GM08714 (cell line): ENCODE data around the gene NCOR2.

Experiments used
- H3K4me3 ChIP-seq: fragments of 200-500 bp; sonication (Bioruptor generic); 2 replicates; pipeline ENCODE4 v1.5.1; 2014; ENCODE audit warnings: mild to moderate bottlenecking, low read length, inconsistent platforms
- ZNF274 ChIP-seq: IDR thresholded peaks from 2 replicates; pipeline ENCODE4 v1.6.1; 2012; ENCODE audit warnings: mild to moderate bottlenecking, low read depth, low read length

NCOR2 gene

DNA sequence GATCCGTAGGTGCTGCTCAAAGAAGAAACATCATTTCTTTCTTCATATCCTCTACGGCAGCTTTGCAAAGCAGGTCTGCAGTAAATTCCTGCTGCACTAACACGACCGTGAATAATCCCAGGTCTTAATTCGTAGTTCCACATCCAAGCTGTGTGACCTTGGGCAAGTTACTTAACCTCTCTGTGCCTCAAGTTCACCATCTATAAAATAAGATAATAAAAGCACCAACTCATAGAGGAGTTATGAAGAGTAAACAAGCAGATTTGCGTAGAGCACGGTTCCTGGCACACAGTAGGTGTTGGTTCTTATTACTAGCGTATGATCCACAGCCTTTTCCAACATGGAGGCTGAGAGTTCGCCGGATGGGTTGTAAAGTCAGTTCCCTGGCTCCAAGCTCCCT is 3.6 kb downstream of the NCOR2 start:
- no peak for TF ChIP-seq ZNF274
- H3K4me3 ChIP-seq = no peak overlapping the region

DNA sequence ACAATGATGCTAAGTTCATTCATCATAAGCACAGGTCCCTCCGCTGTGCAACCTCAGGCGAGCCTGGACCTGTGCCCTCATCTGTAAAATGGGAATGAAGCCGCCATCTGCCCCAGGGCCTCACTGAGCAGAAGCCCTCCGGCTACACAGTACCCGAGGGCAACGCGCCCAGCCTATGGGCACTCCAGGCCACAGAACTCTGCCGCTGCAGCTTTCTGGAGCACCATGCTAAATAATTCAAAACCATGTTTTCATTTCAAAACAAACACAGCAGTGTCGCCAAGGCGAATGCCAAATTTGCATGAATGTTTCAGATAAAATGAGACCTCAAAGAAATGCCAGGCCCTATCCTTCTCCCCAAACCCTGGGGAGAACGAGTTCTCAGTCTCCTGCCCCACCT is 4.0 kb downstream of the NCOR2 start:
- no peak overlapping the region for H3K4me3 ChIP-seq
- no peak for TF ChIP-seq ZNF274

DNA sequence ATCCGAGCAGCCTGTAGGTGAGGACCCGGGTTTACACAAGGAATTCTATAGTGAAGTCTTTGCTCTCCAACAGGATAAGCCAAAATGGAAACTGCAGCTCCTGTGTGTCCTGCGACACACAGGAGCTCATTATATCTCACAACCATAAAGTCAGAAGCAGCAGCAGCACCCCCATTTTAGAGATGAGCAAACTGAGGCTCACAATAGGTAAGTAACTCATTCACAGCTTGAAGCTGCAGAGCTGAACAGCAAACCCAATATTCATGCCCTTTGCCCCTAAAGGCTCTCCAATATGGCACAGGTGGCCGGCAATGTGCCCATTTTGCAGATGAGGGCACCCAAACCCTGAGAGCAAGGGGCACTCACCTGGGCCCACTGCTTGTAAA is 4.6 kb downstream of the NCOR2 start:
- no peak overlapping the region for H3K4me3 ChIP-seq
- TF ChIP-seq ZNF274 = no peak

DNA sequence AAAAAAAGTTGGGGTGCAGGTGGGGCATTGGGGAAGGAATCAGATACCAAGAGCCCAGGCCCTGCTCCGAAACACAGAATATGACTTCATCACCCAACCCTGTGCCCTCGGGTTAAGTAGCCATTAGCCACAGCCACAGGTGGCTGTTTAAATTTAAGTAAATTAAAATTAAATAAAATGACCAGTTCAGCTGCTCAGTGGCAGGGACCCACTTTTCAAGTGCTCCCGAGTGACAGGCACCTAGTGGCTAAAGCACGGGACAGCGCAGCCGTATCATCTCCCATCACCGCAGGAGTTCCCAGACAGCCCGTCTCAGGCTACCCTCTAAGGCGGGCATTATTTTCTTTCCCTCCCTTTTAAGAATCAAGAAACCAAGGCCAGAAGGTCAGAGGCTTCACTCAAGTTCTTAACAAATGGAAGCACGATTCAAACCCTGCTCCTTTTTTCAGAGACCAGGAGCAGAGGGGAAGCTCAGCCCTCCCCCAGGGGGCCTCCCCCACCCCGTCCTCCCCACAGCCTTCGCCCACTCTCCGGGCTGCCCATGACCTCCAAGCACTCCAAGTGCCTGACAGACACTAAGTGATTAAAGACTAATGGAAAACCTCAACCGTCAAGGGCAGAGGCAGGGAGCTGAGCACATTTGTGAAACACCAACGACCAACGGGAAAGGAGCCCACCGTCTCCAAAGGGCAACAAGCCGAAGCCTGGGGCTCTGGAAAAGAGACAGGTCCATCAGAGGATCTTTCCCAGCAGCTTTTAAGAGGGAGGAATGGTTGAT is 5.2 kb downstream of the NCOR2 start:
- no peak overlapping the region for H3K4me3 ChIP-seq
- no peak for TF ChIP-seq ZNF274

DNA sequence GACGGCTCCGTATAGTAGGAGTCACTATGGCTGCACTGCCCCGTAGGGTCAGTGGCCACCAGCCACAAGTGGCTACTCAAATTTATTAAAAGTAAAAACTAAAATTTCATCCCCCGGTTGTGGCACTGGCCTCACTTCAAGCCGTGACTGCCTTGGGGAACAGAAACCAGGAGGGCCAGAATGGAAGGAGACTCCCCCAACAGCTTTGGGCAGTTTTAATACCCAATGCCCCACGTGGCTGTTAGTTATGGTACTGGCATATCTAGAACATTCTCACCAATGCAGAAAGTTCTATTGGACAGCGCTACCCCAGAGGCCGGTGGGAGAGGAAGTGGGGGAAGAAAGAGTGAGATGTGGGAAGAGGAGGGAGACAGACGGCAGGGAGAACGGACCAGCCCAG is 6.2 kb downstream of the NCOR2 start:
- TF ChIP-seq ZNF274 = no peak
- no peak overlapping the region for H3K4me3 ChIP-seq

DNA sequence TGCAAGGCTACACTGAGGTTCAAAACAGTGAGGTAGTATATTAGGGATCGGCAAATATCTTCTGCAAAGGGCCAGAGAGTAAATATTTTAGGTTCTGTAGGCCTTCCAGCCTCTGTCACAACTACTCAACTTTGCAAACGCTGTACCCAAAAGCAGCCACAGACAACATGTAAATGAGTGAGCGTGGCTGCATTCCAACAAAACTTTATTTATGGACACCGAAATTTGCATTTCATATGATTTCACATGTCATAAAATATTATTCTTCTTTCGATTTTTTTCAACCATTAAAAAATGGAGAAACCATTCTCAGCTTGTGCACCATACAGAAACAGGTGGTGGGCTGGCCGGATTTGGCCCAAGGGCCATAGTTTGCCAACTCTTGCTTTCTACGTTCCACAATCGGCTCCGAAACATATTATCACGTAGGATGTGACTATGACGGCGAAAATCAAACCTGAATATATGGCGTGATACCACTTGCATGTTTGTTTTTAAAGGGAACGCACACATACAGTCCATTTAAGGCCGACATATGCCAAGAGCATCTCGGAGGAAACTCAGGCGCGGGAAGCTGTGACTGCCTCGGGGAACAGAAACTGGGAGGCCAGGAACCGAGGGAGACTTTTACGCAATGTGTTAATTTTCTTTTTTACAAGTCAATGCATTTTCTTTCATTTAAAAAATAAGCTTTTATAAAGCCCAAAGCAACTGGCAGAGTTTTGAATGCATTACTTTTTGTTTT is 7.1 kb downstream of the NCOR2 start:
- no peak for TF ChIP-seq ZNF274
- no peak overlapping the region for H3K4me3 ChIP-seq

DNA sequence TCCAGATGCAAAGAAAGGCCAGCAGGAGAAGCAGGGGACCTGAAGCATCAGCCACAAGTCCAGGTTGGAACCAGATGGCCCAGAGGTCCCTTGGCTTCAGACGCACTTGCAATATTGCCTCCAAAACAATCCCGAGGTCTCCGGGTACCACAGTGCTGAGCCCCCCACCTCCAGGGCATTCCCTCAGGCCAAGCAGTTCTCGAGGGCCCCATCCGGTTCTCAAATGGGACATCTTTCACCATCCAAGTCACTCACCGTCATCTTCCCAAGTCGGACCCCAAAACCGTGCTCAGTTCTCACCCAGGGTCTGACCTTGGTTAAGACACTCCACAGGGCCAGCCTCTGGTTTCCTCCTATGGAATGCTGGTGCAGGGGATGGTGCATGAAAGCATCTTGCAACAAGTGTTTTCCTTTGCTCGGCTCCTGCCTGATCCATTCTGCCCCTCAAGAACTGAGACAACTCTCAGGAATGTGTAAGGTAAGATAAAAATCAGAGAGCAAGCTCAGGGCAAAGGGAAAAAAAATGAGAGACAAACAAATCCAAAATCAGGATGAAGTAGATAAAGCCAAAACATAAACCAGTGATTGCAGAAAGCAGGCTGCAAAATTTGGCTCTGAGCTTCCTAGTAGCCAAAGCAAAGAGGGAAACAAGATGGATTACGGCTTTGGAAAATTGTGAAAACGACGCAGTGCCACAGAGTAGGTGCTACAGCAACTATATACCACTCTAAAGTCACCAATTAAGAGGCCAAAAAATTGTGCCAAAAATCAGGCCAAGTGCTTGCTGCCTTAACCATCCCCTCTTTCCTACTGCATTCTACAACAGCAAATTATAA is 8.0 kb downstream of the NCOR2 start:
- no peak overlapping the region for H3K4me3 ChIP-seq
- no peak for TF ChIP-seq ZNF274

DNA sequence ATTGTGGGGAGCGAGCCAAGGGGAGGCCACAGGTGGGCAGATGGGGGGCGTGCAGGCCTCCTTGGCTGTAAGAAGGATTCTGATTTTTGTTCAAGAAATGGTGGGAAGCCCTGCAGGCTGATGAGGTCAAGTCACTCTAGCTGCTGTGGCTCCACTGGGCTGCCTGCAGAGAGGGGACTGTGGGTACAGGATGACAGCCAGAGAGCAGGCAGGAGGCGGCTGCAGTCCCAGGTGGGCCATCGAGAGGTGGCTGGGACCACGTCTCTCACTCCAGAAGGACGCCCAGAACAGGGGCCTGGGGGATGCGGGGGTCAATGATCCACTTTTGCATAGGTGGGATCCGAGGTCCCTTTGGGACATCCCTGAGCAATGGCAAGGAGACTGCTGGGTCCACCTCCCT is 9.1 kb downstream of the NCOR2 start:
- no peak overlapping the region for H3K4me3 ChIP-seq
- TF ChIP-seq ZNF274 = no peak

DNA sequence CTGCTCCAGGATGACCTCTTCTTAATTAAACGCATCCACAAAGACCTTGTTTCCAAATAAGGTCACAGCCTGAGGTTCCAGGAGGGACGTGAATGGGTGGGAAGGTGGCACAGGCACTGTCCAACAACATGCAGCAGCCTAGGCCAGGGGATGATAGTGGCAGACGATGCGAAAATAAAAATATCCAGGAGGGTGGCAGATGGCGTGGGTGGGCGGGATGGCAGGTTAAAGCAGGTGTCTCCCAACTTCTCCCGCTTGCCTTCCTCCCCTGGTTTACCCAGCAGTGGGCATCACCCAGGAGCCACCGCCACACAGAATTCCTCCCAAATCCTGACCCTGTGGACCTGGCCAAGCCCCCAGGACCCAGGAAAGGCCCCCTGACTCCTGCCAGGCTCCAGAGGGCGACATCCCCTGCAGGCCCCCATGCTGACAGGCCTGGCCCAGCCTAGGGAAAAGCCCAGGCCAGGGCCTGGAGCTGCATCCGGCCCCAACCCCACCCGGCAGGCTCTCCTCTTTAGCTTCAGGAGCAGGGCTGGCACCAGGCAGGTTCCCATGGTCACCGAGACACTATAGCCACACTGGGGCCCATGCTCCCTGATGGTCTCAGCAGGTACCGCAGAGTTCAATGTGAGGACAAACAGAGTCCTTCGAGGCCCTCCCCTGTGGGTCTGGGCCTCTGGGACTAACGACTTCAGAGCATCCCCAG is 9.7 kb downstream of the NCOR2 start:
- H3K4me3 ChIP-seq = no peak overlapping the region
- no peak for TF ChIP-seq ZNF274

DNA sequence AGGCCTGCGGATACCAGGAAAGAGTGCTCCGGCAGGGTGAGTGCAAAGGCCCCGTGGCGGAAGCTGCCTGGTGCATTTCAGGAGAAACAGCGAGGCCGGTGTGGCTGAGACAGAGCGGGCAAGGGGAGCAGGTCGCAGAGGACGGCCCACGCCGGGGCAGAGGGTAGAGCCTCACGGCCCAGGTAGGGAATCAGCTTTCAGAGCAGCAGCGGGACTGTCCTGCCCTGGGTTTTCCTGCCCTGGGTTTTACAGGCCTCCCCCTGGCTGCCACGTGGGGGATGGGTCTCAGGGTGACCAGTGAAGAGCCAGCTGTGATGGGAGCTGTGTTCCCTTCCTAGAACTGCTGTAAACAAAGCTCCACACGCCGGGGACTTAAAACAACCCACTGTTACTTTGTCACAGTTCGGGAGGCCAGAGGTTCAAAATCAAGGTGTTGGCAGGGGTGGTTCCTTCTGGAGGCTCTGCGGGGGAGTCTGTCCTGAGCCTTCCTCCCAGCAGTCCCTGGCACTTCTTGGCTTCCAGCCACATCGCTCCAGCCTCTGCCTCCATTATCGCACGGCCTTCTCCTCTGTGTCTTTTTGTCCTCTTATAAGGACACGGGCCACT is 10.4 kb downstream of the NCOR2 start:
- no peak overlapping the region for H3K4me3 ChIP-seq
- TF ChIP-seq ZNF274 = no peak

DNA sequence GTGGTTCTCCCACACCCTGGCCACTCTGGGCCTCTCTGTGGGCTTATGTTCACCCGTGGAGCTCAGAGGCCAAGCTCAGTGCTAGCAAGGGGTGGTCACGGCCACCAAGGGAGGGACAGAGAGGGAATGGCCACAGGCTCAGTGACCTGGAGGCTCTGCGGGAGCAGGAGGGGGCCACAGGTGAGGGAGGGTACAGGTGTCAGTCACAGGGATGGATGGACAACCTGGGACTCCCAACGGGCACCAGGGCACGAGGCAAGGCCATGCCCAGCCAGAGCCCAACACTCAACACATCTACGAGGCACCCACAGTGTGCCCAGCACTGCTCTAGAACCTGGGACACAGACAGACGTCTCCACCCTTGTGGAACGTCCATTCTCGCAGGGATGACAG is 11.3 kb downstream of the NCOR2 start:
- no peak for TF ChIP-seq ZNF274
- H3K4me3 ChIP-seq = no peak overlapping the region

DNA sequence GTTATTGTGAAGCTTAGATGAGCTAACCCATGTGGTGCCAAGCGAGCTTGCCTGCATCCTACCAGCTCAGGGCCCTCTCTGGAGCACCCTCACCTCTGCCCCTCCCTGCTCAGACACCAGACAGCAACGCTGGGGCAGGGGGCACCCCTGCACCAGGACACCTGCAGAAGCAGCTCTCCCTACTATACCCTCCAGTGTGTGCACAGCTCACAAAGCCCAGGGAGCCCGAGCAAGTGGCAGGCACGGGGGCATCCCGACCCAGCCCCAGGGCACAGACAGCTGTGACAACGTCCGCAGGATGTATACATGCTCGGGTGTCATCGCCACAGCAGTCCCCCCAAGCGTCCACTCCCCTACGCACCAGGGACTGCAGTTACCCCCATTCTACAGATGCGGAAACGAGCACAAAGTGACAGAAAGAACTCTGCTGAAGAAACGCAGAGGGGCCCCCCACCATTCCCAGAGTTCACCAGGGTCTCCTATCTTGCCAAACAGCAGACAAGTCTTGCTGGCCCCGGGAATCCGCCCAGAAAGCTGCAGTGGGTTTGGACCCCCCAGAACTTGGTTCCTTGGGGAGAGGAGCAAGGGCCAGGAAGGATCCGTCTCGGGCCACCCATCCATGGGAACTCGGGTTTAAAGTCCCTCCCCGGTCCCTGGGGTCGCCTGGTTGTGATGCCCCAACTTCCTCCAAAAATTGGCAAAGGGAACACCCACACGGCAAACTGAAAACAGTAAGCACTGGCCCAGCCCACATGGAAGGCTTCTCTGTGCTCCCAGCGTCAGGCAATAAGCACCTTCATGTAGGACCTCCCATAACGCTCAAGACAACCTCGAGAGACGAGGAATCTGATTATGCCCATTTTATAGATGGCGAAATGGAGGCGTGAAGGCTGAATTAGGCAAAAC is 12.0 kb downstream of the NCOR2 start:
- TF ChIP-seq ZNF274 = no peak
- H3K4me3 ChIP-seq = no peak overlapping the region
